HEK293T (cell line): ENCODE measurements around the gene PAQR5.

ENCODE experiments used
- CTCF ChIA-PET: fragments of 350-600 bp; formaldehyde crosslinking; extraction: SDS; loops from one replicate; lab custom pipeline; 2021; ENCODE audit warnings: antibody characterized with exemption, inconsistent platforms; lab: Yijun Ruan, JAX
- POLR2A ChIA-PET: fragments of 350-600 bp; formaldehyde crosslinking; extraction: SDS; loops from one replicate; lab custom pipeline; 2020; ENCODE audit warnings: antibody characterized with exemption, inconsistent platforms; lab: Yijun Ruan, JAX
- DNase-seq: peaks from one replicate; pipeline ENCODE4 v3.0.0; 2012; ENCODE audit warnings: mixed read lengths; ENCODE audit errors: extremely low spot score
- ARNT ChIP-seq: fragments of 450-650 bp; IDR thresholded peaks from 2 replicates; pipeline ENCODE4 v1.6.1; 2017; ENCODE audit warnings: mild to moderate bottlenecking
- BHLHE40 ChIP-seq: fragments of 450-650 bp; IDR thresholded peaks from 2 replicates; pipeline ENCODE4 v1.6.1; 2016; ENCODE audit warnings: mild to moderate bottlenecking, moderate library complexity, borderline replicate concordance
- CTBP1 ChIP-seq: fragments of 450-650 bp; IDR thresholded peaks from 2 replicates; pipeline ENCODE4 v1.6.1; 2016; ENCODE audit warnings: borderline replicate concordance
- ELF4 ChIP-seq: fragments of 450-650 bp; IDR thresholded peaks from 2 replicates; pipeline ENCODE4 v1.6.1; 2017; ENCODE audit warnings: antibody characterized with exemption
- FOXA1 ChIP-seq: fragments of 450-650 bp; IDR thresholded peaks from 2 replicates; pipeline ENCODE4 v1.6.1; 2016; ENCODE audit warnings: mild to moderate bottlenecking
- FOXK2 ChIP-seq: fragments of 450-650 bp; IDR thresholded peaks from 2 replicates; pipeline ENCODE4 v1.6.1; 2016; ENCODE audit warnings: mild to moderate bottlenecking
- FOXM1 ChIP-seq: fragments of 450-650 bp; IDR thresholded peaks from 2 replicates; pipeline ENCODE4 v1.6.1; 2017; ENCODE audit warnings: mild to moderate bottlenecking, borderline replicate concordance
- HDGF ChIP-seq: fragments of 450-650 bp; IDR thresholded peaks from 2 replicates; pipeline ENCODE4 v1.6.1; 2017; ENCODE audit warnings: antibody characterized with exemption, borderline replicate concordance
- L3MBTL2 ChIP-seq: fragments of 450-650 bp; conservative IDR thresholded peaks from 2 replicates; pipeline ENCODE4 v1.6.1; 2016; ENCODE audit warnings: mild to moderate bottlenecking
- LEF1 ChIP-seq: fragments of 450-650 bp; IDR thresholded peaks from 2 replicates; pipeline ENCODE4 v1.6.1; 2017; ENCODE audit warnings: mild to moderate bottlenecking, borderline replicate concordance
- NFRKB ChIP-seq: fragments of 450-650 bp; IDR thresholded peaks from 2 replicates; pipeline ENCODE4 v1.6.1; 2016; ENCODE audit warnings: mild to moderate bottlenecking, moderate library complexity
- SP1 ChIP-seq: fragments of 450-650 bp; IDR thresholded peaks from 2 replicates; pipeline ENCODE4 v1.6.1; 2017
- SUZ12 ChIP-seq: fragments of 450-650 bp; IDR thresholded peaks from 2 replicates; pipeline ENCODE4 v1.6.1; 2016; ENCODE audit warnings: mild to moderate bottlenecking
- TARDBP ChIP-seq: fragments of 450-650 bp; IDR thresholded peaks from 2 replicates; pipeline ENCODE4 v1.6.1; 2016
- ZNF384 ChIP-seq: fragments of 450-650 bp; IDR thresholded peaks from 2 replicates; pipeline ENCODE4 v1.6.1; 2016
- TF ChIP-seq, protein P1 (sequence below): fragments of 450-650 bp; IDR thresholded peaks from 2 replicates; pipeline ENCODE4 v1.6.1; 2016

PAQR5 gene

GRCh38 chr15:69341356-69341755 lies 42.6 kb downstream of the PAQR5 start:
- ChIA-PET CTCF (no interaction called here), POLR2A (no interaction called here)
- no peak for DNase-seq
- no peak for TF ChIP-seq FOXM1
- no peak for TF ChIP-seq HDGF
- no peak for TF ChIP-seq FOXA1
- TF ChIP-seq ARNT: no peak
- TF ChIP-seq SUZ12: no peak
- TF ChIP-seq BHLHE40: no peak
- TF ChIP-seq ELF4: no peak
- TF ChIP-seq NFRKB: no peak
- TF ChIP-seq FOXK2: no peak
- TF ChIP-seq CTBP1: no peak
- TF ChIP-seq, protein P1, sequence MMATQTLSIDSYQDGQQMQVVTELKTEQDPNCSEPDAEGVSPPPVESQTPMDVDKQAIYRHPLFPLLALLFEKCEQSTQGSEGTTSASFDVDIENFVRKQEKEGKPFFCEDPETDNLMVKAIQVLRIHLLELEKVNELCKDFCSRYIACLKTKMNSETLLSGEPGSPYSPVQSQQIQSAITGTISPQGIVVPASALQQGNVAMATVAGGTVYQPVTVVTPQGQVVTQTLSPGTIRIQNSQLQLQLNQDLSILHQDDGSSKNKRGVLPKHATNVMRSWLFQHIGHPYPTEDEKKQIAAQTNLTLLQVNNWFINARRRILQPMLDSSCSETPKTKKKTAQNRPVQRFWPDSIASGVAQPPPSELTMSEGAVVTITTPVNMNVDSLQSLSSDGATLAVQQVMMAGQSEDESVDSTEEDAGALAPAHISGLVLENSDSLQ: no peak
- TF ChIP-seq TARDBP: no peak
- TF ChIP-seq L3MBTL2: no peak
- no peak for TF ChIP-seq LEF1
- no peak for TF ChIP-seq SP1
- no peak for TF ChIP-seq ZNF384

- DNase-seq: no peak
- ChIA-PET CTCF (interaction anchor here (0.6 kb wide), 1 partner anchor 780 kb away, joined by 3 read pairs; no protein-coding TSS in a partner anchor), POLR2A (interaction anchor here (0.6 kb wide), 1 partner anchor 15 kb away, joined by 3 read pairs; no protein-coding TSS in a partner anchor)
- TF ChIP-seq NFRKB: no peak
- TF ChIP-seq CTBP1: no peak
- TF ChIP-seq FOXM1: no peak
- TF ChIP-seq TARDBP: no peak
- TF ChIP-seq ZNF384: no peak
- TF ChIP-seq, protein P1: no peak
- TF ChIP-seq HDGF: no peak
- no peak for TF ChIP-seq FOXA1
- TF ChIP-seq ELF4: no peak
- TF ChIP-seq BHLHE40: no peak
- TF ChIP-seq L3MBTL2: no peak
- no peak for TF ChIP-seq ARNT
- TF ChIP-seq LEF1: no peak
Measured at GRCh38 chr15:69342460-69343076, 43.9 kb downstream of the PAQR5 start.

DNA sequence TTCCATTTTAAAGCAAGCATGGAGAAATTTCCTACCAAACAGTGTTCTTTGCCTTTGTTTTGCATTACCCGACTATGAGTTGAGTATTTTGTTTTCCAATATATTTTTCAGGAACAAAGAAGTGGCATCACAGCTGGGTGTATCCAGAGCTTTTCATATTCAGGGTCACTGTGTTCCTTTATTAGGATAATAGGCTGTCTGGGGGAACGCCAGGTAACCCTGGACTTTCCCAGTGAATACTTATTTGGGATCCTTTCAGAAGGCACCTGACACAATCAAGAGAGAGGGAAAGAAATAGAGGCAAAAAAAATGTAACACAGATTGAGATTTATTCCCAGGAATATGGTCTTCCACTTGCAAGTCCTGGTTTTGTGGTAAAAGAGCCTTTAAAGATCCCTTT lies 44.4 kb downstream of the PAQR5 start:
- TF ChIP-seq L3MBTL2: no peak
- TF ChIP-seq, protein P1: no peak
- no peak for TF ChIP-seq FOXM1
- no peak for TF ChIP-seq SP1
- TF ChIP-seq SUZ12: no peak
- TF ChIP-seq HDGF: no peak
- TF ChIP-seq FOXK2: no peak
- TF ChIP-seq ARNT: no peak
- no peak for TF ChIP-seq FOXA1
- no peak for TF ChIP-seq NFRKB
- no peak for TF ChIP-seq TARDBP
- no peak for TF ChIP-seq CTBP1
- no peak for TF ChIP-seq BHLHE40
- no peak for TF ChIP-seq ZNF384
- no peak for TF ChIP-seq LEF1
- no peak for TF ChIP-seq ELF4
- ChIA-PET CTCF (interaction anchor here (0.6 kb wide), 1 partner anchor 780 kb away, joined by 3 read pairs; no protein-coding TSS in a partner anchor), POLR2A (no interaction called here)
- DNase-seq: no peak

- ChIA-PET CTCF (interaction anchor here (0.5 kb wide), 1 partner anchor 1503 kb away, joined by 4 read pairs; no protein-coding TSS in a partner anchor), POLR2A (no interaction called here)
- TF ChIP-seq CTBP1 (no peak), LEF1 (no peak), NFRKB (no peak), HDGF (no peak), BHLHE40 (no peak), L3MBTL2 (no peak), ZNF384 (no peak), ARNT (no peak), FOXM1 (no peak), SP1 (no peak), FOXA1 (no peak), TARDBP (no peak), ELF4 (no peak), SUZ12 (no peak), FOXK2 (no peak)
- TF ChIP-seq, protein P1: no peak
- DNase-seq: no peak
Measured at GRCh38 chr15:69344238-69344637, 45.5 kb downstream of the PAQR5 start.

- no peak for DNase-seq
- TF ChIP-seq ARNT: no peak
- TF ChIP-seq ZNF384: no peak
- no peak for TF ChIP-seq ELF4
- no peak for TF ChIP-seq L3MBTL2
- TF ChIP-seq FOXM1: no peak
- TF ChIP-seq SUZ12: no peak
- no peak for TF ChIP-seq CTBP1
- TF ChIP-seq FOXK2: no peak
- TF ChIP-seq FOXA1: no peak
- TF ChIP-seq NFRKB: no peak
- no peak for TF ChIP-seq TARDBP
- no peak for TF ChIP-seq SP1
- TF ChIP-seq, protein P1: no peak
- no peak for TF ChIP-seq BHLHE40
- TF ChIP-seq LEF1: no peak
- TF ChIP-seq HDGF: no peak
- CTCF ChIA-PET: interaction anchor here (1.2 kb wide), 1 partner anchor 13 kb away, joined by 3 read pairs; no protein-coding TSS in a partner anchor
- POLR2A ChIA-PET: no interaction called here
Measured at GRCh38 chr15:69346112-69346511, 47.4 kb downstream of the PAQR5 start.
